DMS 273 (cell line): ENCODE results near the gene HDAC4.

ENCODE experiments used
- DNase-seq: peaks from one replicate; lab custom pipeline; 2025; ENCODE audit not compliant: unreplicated experiment; lab: John Stamatoyannopoulos, UW

Gene HDAC4

GRCh38 chr2:239429473-239430350 is 28.9 kb upstream of the HDAC4 start:
- no peak for DNase-seq

GRCh38 chr2:239425631-239426030 is 24.8 kb upstream of the HDAC4 start:
- no peak for DNase-seq

- DNase-seq = no peak
Measured at GRCh38 chr2:239424337-239425045, 23.7 kb upstream of the HDAC4 start.

- no peak for DNase-seq
Measured at GRCh38 chr2:239423551-239423950, 22.7 kb upstream of the HDAC4 start.

DNA sequence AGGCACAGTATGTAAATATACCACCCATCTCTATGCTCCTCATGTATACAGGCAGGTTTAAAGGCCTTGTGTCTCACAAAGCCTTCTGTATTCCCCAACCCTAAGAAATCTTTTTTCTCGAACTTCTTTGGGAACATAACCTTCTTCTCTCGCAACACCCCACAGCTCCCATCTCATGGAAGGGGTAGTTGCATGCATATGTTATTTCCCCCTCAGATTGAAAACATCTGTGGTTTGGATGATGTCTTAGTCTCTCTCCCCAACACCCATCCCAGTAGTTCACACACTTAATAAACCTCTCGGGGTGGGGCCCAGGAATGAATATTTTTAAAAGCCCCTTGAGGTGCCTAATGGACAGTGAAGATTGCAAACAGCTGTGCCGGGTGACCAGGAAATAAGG is 21.0 kb upstream of the HDAC4 start:
- no peak for DNase-seq

- DNase-seq = no peak
Measured at GRCh38 chr2:239420082-239420481, 19.3 kb upstream of the HDAC4 start.

DNA sequence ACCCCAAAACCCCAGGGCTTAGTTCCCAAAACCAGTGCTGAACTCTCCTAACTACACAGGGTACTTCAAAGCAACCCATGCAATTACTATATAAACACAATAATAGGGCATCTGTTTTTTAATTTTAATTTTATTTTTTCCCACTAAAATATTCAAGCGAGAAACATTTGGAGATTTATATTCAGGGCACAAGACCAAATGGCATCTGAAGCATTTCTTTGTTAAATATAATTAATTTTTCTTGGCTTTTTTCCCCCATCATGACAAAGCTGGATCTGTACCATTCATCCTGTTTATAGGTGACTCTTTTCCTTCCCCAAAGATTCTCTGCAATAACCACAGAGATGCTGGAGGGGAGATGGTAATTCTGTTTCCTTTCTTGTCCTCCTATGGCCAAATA is 18.1 kb upstream of the HDAC4 start:
- no peak for DNase-seq

DNA sequence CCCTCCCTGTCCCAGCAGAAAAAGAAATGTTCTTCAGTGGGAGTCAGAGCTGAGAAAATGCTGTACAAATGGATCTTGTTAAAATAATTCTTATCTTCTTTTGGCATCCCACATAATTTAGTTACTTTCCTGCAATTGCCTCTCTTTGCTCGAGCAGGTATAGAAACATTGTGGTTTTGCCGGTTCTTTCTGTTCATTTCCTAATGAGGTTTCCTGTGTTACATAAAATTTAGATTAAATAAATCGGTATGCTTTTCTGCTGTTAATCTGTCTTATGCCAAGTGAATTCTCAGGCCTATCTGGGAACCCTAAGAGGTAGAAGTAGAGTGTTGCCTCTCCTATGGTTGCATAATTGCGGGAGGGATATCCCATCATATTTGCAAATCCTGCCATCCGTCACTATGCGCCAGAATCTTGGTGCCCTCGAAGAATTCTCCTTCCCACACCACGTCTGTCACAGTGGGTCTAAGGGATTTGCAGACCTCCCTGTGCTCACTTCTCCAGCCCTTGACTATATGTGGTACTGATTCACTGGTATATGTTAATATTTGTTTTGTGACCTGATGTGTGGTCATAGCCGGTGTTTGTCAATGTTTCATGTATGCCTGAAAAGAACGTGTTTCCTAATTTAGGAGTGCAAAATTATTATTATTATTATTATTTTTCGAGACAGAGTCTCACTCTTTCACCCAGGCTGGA is 12.2 kb upstream of the HDAC4 start:
- DNase-seq = no peak

DNA sequence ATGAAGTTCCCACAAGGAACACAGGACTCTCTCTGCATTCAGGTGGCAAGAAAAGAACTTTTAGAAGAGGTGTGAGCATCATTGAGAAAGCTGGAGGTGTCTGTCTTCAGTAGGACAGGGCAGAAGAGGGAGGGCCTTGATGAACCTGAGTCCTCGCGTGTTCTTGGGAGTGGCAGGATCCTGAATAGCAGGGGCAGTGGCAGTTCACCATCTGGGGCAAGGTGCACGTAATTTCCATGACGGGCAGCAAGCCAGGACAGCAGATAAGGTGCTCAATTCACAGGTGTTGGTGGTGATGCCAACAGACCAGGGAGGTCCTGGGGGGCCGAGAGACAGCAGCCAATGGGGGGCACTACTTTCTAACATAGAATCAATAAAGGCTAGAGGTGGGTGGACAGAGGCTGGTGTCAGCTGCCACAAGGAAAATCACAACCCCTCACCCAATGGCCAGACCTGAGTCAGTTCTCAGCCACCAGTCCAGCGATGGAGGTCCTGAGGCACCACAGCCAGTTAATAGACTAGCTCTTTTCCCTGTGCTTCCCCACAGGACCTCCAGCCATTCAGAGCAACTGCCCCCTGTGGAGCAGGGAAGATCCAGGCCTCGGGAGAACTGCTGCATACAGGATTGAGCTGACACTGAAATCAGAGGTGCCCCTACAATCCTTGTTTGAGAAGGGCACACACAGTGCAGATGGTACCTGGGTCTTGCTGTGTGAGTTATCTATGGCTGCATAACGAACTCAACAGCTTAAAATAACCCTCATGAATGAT is 10.9 kb upstream of the HDAC4 start:
- DNase-seq = no peak

DNA sequence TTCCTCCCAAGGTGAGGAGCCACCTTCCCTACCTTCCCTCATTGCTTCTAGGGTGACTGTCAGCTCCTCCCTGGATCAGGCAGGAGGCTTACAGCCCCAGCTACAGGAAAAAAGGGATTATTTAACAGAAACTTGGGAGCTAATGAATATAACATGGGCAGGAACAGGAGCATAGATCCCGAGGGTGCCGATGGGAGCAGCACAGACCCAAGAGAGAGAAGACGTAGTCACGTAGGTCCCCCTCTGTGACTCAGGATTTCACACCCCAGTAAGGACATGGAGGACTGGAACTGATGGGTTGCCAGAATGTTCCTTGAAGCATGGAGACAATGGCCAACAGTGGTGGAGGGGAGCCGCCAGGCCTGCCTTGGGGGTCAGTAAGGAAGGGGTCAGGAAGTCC is 10.3 kb upstream of the HDAC4 start:
- DNase-seq = no peak

GRCh38 chr2:239409976-239410375 is 9.2 kb upstream of the HDAC4 start:
- DNase-seq = no peak

- no peak for DNase-seq
Measured at GRCh38 chr2:239407112-239407511, 6.3 kb upstream of the HDAC4 start.

DNA sequence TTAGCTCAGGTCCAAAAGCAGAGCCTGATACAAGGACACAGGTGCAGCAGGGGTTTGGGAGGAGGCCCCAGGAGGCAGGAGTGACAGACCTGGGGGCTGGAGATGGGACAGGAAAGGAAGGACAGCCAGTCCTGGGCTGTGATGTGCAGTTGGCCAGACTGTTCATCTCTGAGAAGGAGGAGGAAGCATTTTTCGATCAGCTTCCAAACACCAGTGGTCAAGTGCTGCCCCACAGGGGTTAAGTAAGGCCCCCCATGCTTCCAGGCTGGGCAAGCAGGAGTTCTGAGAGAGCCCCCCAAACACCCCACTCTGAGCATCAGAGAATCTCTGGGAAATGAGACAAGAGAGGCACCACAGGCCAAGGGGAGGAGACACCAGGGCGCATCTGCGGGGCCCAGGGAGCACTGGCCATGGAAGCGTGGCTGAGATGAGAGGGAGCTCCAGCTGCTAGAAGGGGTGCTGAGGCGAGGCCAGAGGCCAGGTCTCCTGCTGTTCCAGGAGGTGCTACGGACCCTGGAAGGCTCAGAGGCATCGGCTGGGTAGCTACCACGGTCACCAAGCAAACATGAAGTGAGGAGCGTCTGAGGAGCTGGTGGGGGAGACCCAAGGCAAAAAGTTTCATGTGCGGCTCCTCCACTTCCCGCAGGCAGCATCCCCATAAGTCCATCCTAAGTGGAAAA is 5.6 kb upstream of the HDAC4 start:
- DNase-seq = no peak

DNA sequence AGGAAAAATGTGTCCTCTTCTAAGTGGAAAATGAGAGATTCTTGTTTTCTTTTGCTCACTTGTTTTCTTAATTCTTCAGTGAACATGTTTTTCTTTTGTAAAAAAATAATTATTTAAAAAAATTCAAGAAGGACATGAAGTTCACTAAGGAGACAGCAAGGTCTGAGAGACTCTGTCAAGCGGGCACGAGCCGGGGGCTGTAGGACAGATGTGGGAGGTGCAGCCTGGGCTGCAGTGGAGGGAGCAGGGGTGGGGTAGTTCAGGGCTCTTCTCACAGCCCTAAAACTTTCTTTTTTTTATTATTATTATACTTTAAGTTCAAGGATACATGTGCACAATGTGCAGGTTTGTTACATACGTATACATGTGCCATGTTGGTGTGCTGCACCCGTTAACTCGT is 4.3 kb upstream of the HDAC4 start:
- DNase-seq = no peak

DNA sequence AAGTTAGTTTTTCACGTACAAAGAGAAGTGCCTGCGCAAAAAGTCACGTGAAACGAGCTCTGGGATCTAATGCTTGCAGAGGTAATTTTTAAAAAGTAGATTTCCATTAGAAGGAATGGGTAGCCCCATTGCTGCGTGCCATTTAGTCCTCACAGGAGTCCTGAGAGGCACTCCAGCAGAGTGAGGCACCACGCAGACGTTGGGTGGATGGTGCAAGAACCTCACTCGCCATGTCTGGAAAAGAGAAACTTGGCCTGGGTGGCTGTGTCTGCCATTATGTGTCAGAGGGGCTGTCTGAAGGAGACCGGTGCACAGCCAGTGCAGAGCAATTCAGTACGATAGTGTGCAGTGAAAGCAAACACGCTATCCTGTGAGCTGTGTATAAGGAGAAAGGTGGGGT is 1.8 kb upstream of the HDAC4 start:
- DNase-seq = no peak

- no peak for DNase-seq
Measured at GRCh38 chr2:239401881-239402233, 1.0 kb upstream of the HDAC4 start.

DNA sequence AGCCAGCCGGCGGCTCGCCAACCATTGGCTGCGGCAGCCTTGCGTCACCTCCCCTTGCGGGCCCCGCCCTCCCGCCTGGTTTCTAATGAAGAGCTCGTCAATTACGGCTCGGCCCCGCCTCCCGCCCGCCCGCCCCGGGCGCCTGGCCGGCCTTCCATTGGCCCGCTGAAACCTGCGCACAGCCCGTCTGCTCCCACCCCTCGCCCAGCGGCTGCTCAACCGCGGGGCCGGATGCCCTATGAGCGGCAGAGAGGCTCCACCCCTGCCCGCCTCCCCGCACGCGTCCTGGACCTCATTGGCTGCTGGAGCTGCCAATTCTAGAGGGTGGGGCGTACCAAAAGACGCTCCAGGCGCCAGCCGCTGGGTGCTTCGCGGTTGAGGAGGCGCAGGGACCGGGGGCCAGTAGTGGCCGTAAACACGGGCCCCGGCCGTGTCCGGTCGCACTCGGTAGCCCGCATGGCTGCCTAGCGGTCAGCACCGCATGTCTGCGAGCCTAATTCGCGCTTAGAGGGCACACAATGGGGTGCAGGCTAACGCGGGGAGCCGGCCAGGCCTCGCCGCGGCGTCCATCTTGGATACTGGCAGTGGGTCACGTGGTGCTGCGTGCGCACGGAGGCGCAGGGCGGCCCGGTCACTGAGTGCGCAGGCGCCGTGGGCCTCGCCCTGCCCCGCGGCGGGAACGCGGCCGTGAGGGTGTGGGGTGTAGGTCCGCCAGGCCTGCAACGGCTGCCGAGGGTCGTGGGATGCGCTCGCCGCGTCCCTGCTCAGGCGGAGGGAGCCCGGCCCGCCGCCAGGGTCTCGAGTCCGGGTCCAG is 454 bp upstream of the HDAC4 start:
- DNase-seq = peak; percentile 99

- DNase-seq = peak; percentile 50
Measured at GRCh38 chr2:239399921-239400595, 762 bp downstream of the HDAC4 start.

DNA sequence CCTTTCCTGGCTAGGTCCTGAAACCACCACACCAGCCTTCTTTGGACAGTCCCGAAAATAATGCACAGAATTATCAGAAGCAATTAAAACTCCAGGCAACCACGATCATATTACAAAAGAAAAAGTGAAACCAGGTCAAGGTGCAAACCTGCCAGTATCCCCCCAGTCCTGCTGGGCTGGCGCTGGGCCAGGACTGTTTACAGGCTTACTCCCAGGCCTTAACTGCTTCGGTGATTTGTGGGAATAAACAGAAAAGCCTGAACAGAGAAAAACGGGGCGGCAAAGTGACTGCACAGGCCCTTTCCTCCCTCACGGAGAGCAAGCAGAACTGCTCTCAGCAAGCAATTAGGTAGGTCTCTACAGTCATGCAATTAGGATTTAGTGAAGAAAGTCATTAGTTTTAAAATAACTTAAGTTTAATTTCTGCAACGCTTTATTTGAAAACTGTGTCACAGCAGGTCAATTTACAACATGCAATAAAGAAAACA is 1.3 kb downstream of the HDAC4 start:
- DNase-seq = peak; percentile 65
